ENCODE results near the gene FREM2. TPM values are rescaled to one million over a fixed set of nuclear protein-coding genes. Genes with fewer than 3 reads are reported as not detected.

FREM2 gene, protein sequence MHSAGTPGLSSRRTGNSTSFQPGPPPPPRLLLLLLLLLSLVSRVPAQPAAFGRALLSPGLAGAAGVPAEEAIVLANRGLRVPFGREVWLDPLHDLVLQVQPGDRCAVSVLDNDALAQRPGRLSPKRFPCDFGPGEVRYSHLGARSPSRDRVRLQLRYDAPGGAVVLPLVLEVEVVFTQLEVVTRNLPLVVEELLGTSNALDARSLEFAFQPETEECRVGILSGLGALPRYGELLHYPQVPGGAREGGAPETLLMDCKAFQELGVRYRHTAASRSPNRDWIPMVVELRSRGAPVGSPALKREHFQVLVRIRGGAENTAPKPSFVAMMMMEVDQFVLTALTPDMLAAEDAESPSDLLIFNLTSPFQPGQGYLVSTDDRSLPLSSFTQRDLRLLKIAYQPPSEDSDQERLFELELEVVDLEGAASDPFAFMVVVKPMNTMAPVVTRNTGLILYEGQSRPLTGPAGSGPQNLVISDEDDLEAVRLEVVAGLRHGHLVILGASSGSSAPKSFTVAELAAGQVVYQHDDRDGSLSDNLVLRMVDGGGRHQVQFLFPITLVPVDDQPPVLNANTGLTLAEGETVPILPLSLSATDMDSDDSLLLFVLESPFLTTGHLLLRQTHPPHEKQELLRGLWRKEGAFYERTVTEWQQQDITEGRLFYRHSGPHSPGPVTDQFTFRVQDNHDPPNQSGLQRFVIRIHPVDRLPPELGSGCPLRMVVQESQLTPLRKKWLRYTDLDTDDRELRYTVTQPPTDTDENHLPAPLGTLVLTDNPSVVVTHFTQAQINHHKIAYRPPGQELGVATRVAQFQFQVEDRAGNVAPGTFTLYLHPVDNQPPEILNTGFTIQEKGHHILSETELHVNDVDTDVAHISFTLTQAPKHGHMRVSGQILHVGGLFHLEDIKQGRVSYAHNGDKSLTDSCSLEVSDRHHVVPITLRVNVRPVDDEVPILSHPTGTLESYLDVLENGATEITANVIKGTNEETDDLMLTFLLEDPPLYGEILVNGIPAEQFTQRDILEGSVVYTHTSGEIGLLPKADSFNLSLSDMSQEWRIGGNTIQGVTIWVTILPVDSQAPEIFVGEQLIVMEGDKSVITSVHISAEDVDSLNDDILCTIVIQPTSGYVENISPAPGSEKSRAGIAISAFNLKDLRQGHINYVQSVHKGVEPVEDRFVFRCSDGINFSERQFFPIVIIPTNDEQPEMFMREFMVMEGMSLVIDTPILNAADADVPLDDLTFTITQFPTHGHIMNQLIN (N-terminal part only)
- 3.8 TPM for total RNA-seq

DNA sequence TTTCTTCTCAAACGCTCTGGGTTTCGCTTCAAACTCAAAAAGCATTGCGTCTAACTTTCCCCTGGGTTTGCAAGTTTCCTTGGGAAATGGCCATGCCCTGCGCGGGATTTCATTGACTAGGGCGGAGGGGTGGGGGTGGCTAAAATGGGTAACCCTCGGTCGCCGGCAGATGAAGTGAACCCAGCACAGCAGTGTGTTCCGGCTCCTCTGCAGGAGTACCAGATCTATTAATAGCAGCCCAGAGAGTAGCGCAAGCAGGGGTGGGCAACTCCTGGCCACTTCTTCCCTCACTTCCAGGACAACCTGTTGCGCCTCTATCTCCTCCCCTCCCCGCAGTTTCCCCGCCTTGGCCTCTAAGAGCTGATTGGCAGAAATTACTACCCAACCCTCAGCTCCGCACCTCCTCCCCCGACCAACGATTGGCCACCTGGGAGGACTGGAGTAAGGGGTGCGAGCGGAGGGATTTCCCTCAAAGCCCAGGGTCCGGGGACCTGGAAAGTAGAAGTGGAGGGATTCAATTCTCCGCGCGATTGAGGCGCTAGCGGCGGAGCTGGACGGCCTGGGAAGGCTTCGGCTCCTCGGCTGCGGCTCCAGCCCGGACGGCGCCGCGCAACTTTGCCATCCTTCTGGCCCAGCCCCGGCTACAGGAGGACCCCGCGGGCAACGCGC lies at the start of gene FREM2:
Gene FREM2, plus strand, starts transcription at position 501 of the 669 bp plus-strand sequence. CDS start 268 bp downstream, outside the sequence.

Small RNA genes lying within 50 kb of the gene (small RNA-seq; reads per million reads assigned to genes)
- gene PLA2G12AP2 (ENCODE audit: low replicate concordance) = not detected
- not detected for gene RNU6-56P (ENCODE audit: low replicate concordance)
